Muscle of leg (tissue), 11 donors: ENCODE results near the gene UBE2O. TPM values are rescaled to one million over a fixed set of nuclear protein-coding genes. Genes with fewer than 3 reads are reported as not detected.

ENCODE experiments used
- DNase-seq: peaks from one replicate; pipeline ENCODE4 v3.0.0; 2013
- H3K27ac ChIP-seq: one replicate; pipeline ENCODE4 v1.5.1; 2013; ENCODE audit warnings: mild to moderate bottlenecking, low read length, control low read depth
- H3K27me3 ChIP-seq: one replicate; pipeline ENCODE4 v1.6.1; 2013; ENCODE audit warnings: low read length; ENCODE audit not compliant: control insufficient read depth, insufficient read depth
- H3K36me3 ChIP-seq: one replicate; pipeline ENCODE4 v1.6.1; 2013; ENCODE audit warnings: low read length; ENCODE audit not compliant: control insufficient read depth, insufficient read depth
- H3K4me1 ChIP-seq: one replicate; pipeline ENCODE4 v1.6.1; 2013; ENCODE audit warnings: low read length; ENCODE audit not compliant: control insufficient read depth, insufficient read depth
- H3K4me3 ChIP-seq: one replicate; pipeline ENCODE4 v1.5.1; 2013; ENCODE audit warnings: low read length, control low read depth
- H3K9me3 ChIP-seq: replicated peaks from 2 replicates; pipeline ENCODE4 v1.6.1; 2013; ENCODE audit warnings: low read depth, low read length; ENCODE audit not compliant: control insufficient read depth
- WGBS: methylation state at CpG from one replicate; pipeline ENCODE4 v1.1.5; 2013; ENCODE audit warnings: missing lambda C conversion rate; ENCODE audit not compliant: insufficient coverage; 5-methylcytosine and 5-hydroxymethylcytosine counted together
- polyA plus RNA-seq, 8 donors: library from polyadenylated mRNA; unstranded; fragments of 120-200 nt; gene quantifications; one replicate each; pipeline versions ENCODE4 v1.2.1 to v1.2.3, GENCODE V29; 2013; ENCODE audit warnings: inconsistent platforms in 1 of 8, low replicate concordance in 1 of 8; ENCODE audit not compliant: insufficient read length in 8 of 8, insufficient read depth in 1 of 8
- total RNA-seq: library from RNA; stranded (reverse); fragments of 120-200 nt; gene quantifications from one replicate; pipeline ENCODE4 v1.2.4, GENCODE V29; 2013

Gene UBE2O
- total and polyA plus RNA-seq, 9 donors: 11.1 to 20.4 (median 16.9) TPM

GRCh38 chr17:76467809-76468633 lies 15.1 kb upstream of the UBE2O start:
- WGBS: 69% methylated on average over 7 of the region's 8 CpGs

GRCh38 chr17:76467366-76467765 lies 14.4 kb upstream of the UBE2O start, which contains the start of gene AANAT:
AANAT (plus strand) TSS chr17:76467603; CDS start chr17:76468747, 1,144 bp downstream.
- 42% methylated on average over 5 of the region's 11 CpGs for WGBS
- no peak for DNase-seq

More at GRCh38 chr17:76467809-76468633, 15.1 kb upstream of the UBE2O start:
- Histone ChIP-seq H3K36me3 (no peaks in the 10 kb centered on the region), H3K4me3 (no peak overlapping the region), H3K27ac (no peak overlapping the region), H3K9me3 (no peaks in the 10 kb centered on the region), H3K27me3 (no peaks in the 10 kb centered on the region), H3K4me1 (peaks cover 13% of the 10 kb centered on the region)
- no peak for DNase-seq

GRCh38 chr17:76466775-76467130 lies 13.8 kb upstream of the UBE2O start:
- H3K27ac ChIP-seq: no peak overlapping the region
- H3K4me1 ChIP-seq: peaks cover 13% of the 10 kb centered on the region
- H3K4me3 ChIP-seq: no peak overlapping the region
- 94% methylated on average over 5 of the region's 6 CpGs for WGBS
- H3K36me3 ChIP-seq: no peaks in the 10 kb centered on the region
- no peaks in the 10 kb centered on the region for H3K27me3 ChIP-seq
- DNase-seq: no peak
- H3K9me3 ChIP-seq: no peaks in the 10 kb centered on the region

More at GRCh38 chr17:76467366-76467765, 14.4 kb upstream of the UBE2O start, which contains the start of gene AANAT:
- no peak within 1 kb of the TSS for H3K27ac ChIP-seq
- H3K4me1 ChIP-seq: peaks cover 13% of the 10 kb centered on the region
- no peaks in the 10 kb centered on the region for H3K9me3 ChIP-seq
- no peak within 1 kb of the TSS for H3K4me3 ChIP-seq
- no peaks in the 10 kb centered on the region for H3K27me3 ChIP-seq
- H3K36me3 ChIP-seq: no peaks in the 10 kb centered on the region

GRCh38 chr17:76462556-76463290 lies 9.8 kb upstream of the UBE2O start:
- no peaks in the 10 kb centered on the region for H3K9me3 ChIP-seq
- H3K27me3 ChIP-seq: no peaks in the 10 kb centered on the region
- no peak overlapping the region for H3K4me3 ChIP-seq
- no peak overlapping the region for H3K27ac ChIP-seq
- DNase-seq: no peak
- H3K4me1 ChIP-seq: peaks cover 13% of the 10 kb centered on the region
- H3K36me3 ChIP-seq: no peaks in the 10 kb centered on the region
- 58% methylated on average over 17 of the region's 24 CpGs for WGBS

GRCh38 chr17:76461765-76462555 lies 9.0 kb upstream of the UBE2O start:
- H3K4me3 ChIP-seq: no peak overlapping the region
- H3K27me3 ChIP-seq: no peaks in the 10 kb centered on the region
- H3K9me3 ChIP-seq: no peaks in the 10 kb centered on the region
- 74% methylated on average over 9 of the region's 11 CpGs for WGBS
- no peaks in the 10 kb centered on the region for H3K36me3 ChIP-seq
- H3K4me1 ChIP-seq: peaks cover 8% of the 10 kb centered on the region
- DNase-seq: no peak
- no peak overlapping the region for H3K27ac ChIP-seq

GRCh38 chr17:76459674-76460073 lies 6.7 kb upstream of the UBE2O start:
- no peak overlapping the region for H3K27ac ChIP-seq
- 33% methylated on average over 3 of the region's 4 CpGs for WGBS
- no peaks in the 10 kb centered on the region for H3K4me1 ChIP-seq
- H3K36me3 ChIP-seq: no peaks in the 10 kb centered on the region
- DNase-seq: no peak
- H3K9me3 ChIP-seq: no peaks in the 10 kb centered on the region
- H3K4me3 ChIP-seq: no peak overlapping the region
- no peaks in the 10 kb centered on the region for H3K27me3 ChIP-seq

GRCh38 chr17:76458580-76459490 lies 5.9 kb upstream of the UBE2O start:
- no peaks in the 10 kb centered on the region for H3K27me3 ChIP-seq
- H3K4me3 ChIP-seq: no peak overlapping the region
- no peaks in the 10 kb centered on the region for H3K36me3 ChIP-seq
- WGBS: 54% methylated on average over 4 of the region's 9 CpGs
- no peaks in the 10 kb centered on the region for H3K9me3 ChIP-seq
- DNase-seq: no peak
- H3K27ac ChIP-seq: no peak overlapping the region
- no peaks in the 10 kb centered on the region for H3K4me1 ChIP-seq

GRCh38 chr17:76453431-76453743 lies 435 bp upstream of the UBE2O start:
- H3K4me1 ChIP-seq: peaks cover 18% of the 10 kb centered on the region
- no peaks in the 10 kb centered on the region for H3K27me3 ChIP-seq
- H3K4me3 ChIP-seq: no peak overlapping the region
- peaks cover 4% of the 10 kb centered on the region for H3K36me3 ChIP-seq
- no peaks in the 10 kb centered on the region for H3K9me3 ChIP-seq
- WGBS: 0% methylated on average over 2 of the region's 6 CpGs
- no peak overlapping the region for H3K27ac ChIP-seq
- DNase-seq: no peak

- Histone ChIP-seq H3K4me3 (peak overlapping the region; percentile 62), H3K27ac (no peak overlapping the region), H3K27me3 (no peaks in the 10 kb centered on the region), H3K36me3 (peaks cover 4% of the 10 kb centered on the region), H3K4me1 (peaks cover 26% of the 10 kb centered on the region), H3K9me3 (no peaks in the 10 kb centered on the region)
- WGBS: under 1% methylated on average over 29 of the region's 29 CpGs
- no peak for DNase-seq
Measured at GRCh38 chr17:76452127-76452659, 759 bp downstream of the UBE2O start.
